Measurements from ENCODE around the gene RPS6KC1.

The RPS6KC1 gene, protein sequence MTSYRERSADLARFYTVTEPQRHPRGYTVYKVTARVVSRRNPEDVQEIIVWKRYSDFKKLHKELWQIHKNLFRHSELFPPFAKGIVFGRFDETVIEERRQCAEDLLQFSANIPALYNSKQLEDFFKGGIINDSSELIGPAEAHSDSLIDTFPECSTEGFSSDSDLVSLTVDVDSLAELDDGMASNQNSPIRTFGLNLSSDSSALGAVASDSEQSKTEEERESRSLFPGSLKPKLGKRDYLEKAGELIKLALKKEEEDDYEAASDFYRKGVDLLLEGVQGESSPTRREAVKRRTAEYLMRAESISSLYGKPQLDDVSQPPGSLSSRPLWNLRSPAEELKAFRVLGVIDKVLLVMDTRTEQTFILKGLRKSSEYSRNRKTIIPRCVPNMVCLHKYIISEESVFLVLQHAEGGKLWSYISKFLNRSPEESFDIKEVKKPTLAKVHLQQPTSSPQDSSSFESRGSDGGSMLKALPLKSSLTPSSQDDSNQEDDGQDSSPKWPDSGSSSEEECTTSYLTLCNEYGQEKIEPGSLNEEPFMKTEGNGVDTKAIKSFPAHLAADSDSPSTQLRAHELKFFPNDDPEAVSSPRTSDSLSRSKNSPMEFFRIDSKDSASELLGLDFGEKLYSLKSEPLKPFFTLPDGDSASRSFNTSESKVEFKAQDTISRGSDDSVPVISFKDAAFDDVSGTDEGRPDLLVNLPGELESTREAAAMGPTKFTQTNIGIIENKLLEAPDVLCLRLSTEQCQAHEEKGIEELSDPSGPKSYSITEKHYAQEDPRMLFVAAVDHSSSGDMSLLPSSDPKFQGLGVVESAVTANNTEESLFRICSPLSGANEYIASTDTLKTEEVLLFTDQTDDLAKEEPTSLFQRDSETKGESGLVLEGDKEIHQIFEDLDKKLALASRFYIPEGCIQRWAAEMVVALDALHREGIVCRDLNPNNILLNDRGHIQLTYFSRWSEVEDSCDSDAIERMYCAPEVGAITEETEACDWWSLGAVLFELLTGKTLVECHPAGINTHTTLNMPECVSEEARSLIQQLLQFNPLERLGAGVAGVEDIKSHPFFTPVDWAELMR

DNA sequence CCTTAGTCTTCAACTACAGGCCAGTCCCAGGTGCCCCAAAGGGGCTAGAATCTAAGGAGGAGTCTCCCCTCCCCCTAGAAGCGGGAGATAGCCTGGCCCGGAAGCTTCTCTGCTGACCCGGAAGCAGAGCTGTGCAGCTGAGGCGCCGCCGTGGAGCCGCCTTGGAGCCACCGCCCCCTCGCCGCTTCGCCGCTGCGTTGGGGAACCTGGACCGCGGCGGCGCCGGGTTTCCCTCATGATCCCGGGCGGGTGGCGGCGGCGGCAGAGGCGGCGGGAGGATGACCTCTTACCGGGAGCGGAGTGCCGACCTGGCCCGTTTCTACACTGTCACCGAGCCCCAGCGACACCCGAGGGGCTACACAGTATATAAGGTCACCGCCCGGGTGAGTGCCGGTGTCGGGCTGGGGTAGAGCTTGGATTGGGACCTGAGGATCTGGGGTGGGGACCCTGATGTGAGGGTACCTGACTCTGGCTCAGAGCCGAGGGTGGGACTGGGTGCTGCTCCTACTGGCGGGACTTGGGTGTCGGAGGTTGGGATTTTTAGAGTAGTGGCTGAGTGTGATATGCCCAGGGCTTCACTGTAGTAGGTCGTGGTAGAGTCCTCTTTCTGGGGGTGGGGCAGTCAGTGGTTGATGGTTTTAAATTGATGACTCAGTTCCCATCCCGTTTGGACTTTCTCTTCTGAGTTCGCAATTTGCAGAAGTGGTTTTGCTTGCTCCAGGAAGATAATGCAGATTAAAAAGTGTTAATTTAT is at the start of gene RPS6KC1:
RPS6KC1 (plus strand) TSS at position 115 of the 754 bp plus-strand sequence; CDS start at position 279, 164 bp downstream.
- TF ChIP-seq, protein P1, sequence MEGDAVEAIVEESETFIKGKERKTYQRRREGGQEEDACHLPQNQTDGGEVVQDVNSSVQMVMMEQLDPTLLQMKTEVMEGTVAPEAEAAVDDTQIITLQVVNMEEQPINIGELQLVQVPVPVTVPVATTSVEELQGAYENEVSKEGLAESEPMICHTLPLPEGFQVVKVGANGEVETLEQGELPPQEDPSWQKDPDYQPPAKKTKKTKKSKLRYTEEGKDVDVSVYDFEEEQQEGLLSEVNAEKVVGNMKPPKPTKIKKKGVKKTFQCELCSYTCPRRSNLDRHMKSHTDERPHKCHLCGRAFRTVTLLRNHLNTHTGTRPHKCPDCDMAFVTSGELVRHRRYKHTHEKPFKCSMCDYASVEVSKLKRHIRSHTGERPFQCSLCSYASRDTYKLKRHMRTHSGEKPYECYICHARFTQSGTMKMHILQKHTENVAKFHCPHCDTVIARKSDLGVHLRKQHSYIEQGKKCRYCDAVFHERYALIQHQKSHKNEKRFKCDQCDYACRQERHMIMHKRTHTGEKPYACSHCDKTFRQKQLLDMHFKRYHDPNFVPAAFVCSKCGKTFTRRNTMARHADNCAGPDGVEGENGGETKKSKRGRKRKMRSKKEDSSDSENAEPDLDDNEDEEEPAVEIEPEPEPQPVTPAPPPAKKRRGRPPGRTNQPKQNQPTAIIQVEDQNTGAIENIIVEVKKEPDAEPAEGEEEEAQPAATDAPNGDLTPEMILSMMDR (IDR thresholded peaks at IDR 0.05): no peak; the same call in 1 of the 2 replicates

DNA sequence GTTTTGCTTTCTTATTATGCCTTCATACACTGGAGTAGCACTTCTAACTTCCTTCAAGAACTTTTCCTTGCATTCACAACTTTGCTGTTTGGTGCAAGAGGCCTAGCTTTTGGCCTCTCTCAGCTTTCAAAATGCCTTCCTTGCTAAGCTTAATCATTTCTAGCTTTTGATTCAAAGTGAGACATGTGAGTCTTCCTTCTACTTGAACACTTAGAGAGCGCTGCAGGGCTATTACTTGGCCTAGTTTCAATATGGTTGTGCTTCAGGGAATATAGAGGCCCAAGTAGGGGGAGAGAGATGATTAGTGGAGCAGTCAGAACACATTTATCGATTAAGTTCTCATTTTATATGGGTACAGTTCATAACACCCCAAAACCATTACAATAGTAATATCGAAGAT is 47.8 kb upstream of the RPS6KC1 start:
- TF ChIP-seq, protein P1 (IDR thresholded peaks at IDR 0.05): no peak

DNA sequence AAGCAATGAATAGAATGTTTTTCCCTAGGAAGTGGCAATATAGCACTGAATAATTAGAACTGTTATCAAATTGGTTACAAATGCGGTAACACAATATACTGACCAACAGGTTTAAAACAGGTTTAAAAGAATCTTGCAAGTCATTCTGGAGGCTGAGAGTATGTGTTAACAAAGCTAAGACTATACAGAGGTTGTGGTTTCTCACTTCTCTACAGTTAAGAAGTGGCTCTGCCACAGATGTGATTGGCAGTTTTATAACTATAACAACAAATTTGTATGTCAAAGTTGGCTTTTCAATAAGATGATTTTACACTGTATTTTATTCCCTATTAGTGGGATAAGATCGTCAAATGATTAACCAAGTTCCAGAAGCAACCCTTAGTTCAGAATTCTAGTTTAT is 42.5 kb upstream of the RPS6KC1 start:
- TF ChIP-seq, protein P1 (IDR thresholded peaks at IDR 0.05): no peak

DNA sequence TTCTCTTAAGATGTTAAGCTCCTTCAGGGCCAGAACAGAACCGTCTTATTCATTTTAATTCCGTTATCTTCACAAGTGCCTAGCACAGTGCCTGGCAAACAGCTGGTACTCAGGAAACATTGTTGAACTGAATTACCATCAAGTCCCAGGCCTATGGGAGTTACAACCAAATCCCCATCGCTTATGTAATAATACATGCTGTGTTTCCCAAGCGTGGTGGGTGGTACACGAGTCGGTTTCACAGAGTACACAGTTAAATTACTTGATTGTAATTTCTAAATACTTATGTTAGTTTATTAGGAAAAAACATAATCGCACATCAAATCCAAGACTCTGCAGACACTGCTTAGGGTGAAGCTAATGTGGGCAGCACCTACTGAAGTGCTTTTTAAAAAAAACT is 36.4 kb upstream of the RPS6KC1 start:
- TF ChIP-seq, protein P1 (IDR thresholded peaks at IDR 0.05): no peak

DNA sequence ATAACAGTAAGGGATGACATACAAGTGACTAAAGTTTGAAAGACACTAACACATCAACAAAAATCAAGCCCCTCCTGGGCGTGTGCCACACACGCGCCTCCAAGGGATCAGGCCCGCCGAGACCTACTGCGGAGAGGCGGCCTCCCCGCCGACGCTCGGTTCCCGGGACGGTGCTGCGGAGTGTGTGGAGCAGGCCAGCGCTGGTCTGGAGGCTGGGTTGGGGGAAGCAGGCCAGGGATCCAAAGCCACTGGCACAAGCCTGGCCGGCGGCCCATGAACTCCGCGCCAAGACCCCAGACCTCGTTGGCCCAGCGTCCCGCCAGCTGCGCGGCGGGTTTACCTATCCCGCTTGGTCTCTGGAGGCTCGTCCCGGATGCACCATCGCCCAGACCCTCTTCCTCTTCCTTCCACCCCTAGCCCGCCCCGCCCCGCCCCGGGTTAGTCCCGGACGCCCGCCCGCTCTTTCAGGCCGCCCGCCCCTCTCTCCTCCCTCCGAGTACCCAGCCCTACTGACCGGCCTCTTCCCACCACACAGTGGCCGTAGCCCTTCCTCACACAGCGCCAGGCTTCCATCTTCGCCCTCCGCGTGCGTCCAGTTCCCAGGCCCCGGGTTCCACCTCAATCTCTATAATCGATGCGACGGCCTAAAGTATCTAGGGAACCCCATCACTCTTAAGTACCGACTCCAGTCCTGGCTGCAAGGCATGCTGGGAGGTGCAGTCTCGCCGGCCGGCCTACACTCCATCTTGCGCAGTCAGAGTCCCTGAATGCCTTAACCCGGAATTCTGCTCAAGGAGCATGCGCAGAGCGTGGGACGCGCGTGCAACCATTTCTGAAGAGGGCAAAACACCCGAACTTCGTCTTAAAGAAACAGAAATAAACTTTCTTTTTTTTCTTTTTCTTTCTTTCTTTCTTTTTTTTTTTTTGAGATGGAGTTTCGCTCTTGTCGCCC is 35.7 kb upstream of the RPS6KC1 start, which contains the start of gene ANGEL2:
ANGEL2 (minus strand) TSS at position 769 of the 952 bp plus-strand sequence; CDS start at position 573, 196 bp downstream.
- TF ChIP-seq, protein P1 (IDR thresholded peaks at IDR 0.05): no peak

DNA sequence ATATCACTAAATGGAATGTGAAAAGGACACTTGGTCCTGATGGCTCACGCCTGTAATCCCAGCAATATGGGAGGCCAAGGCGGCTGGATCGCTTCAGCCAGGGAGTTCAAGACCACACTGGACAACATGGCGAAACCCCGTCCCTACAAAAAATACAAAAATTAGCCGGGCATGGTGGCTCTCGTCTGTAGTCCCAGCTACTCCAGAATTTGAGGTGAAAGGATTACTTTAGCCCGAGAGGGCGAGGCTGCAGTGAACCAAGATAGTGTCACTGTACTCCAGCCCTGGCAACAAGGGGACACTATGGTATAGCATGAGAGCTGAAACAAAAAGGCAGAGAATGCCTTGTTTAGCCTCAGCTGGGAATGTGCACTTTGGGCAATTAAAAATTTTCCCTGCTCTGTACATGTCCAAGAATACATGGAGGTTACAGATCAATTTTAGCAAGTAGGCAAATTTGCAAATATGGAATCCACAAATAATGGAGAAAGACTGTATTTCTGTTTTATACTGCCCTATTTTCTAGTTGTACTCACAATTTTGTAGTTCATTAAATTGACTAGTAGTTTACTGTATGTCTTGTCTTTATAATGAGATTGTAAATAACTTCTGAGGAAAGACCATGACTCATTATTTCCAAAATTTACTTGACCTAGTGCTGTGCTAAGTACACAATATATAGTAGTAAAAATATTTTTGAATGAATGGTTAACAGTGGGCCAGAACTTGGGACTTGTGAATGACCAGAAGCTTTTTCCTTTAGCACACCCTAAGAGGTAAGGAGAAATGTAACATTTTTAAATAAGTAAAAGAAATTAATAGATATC is 33.4 kb upstream of the RPS6KC1 start:
- TF ChIP-seq, protein P1 (IDR thresholded peaks at IDR 0.05): no peak
